SK-N-MC (cell line): ENCODE measurements around the gene PI4KA.

Experiments
- DNase-seq: peaks from one replicate; pipeline ENCODE4 v3.0.0-alpha.2; 2011; ENCODE audit warnings: low read depth, low spot score
- H3K27ac ChIP-seq: fragments of 200-600 bp; sonication (generic); 2 replicates; pipeline ENCODE4 v1.5.1; 2016; ENCODE audit warnings: mixed run types
- H3K36me3 ChIP-seq: fragments of 200-600 bp; sonication (generic); 2 replicates; pipeline ENCODE4 v1.6.1; 2017; ENCODE audit warnings: antibody characterized with exemption, low read length, mixed read lengths; ENCODE audit not compliant: insufficient read depth
- H3K4me3 ChIP-seq: fragments of 200-600 bp; sonication (generic); 2 replicates; pipeline ENCODE4 v1.5.1; 2016
- H3K9ac ChIP-seq: fragments of 200-600 bp; sonication (generic); 2 replicates; pipeline ENCODE4 v1.8.0; 2017; ENCODE audit warnings: mixed run types, mixed read lengths; ENCODE audit not compliant: insufficient read length
- H3K9me3 ChIP-seq: fragments of 200-600 bp; sonication (generic); 2 replicates; pipeline ENCODE4 v1.6.1; 2017; ENCODE audit warnings: low read depth, mild to moderate bottlenecking, antibody characterized with exemption, low read length, moderate library complexity, mixed read lengths
- EZH2 ChIP-seq: fragments of 200-600 bp; sonication (generic); IDR thresholded peaks from one replicate; pipeline ENCODE4 v1.6.1; 2017; ENCODE audit warnings: antibody characterized with exemption
- FOXP2 ChIP-seq: optimal IDR thresholded peaks from 2 replicates; pipeline ENCODE3; 2011; ENCODE audit warnings: mild to moderate bottlenecking, moderate library complexity; ENCODE audit not compliant: insufficient read depth; ENCODE audit errors: extremely low read length, control extremely low read depth
- POLR2AphosphoS5 ChIP-seq: IDR thresholded peaks from 2 replicates; pipeline ENCODE4 v1.6.1; 2012; ENCODE audit warnings: mild to moderate bottlenecking, low read depth, low read length, borderline replicate concordance

PI4KA gene

GRCh38 chr22:20658433-20659222 is 200.0 kb downstream of the PI4KA start:
- Histone ChIP-seq H3K9ac (no peak overlapping the region), H3K4me3 (no peak overlapping the region), H3K9me3 (no peaks in the 10 kb centered on the region), H3K27ac (no peak overlapping the region), H3K36me3 (no peaks in the 10 kb centered on the region)
- no peak for TF ChIP-seq POLR2AphosphoS5
- no peak for DNase-seq

GRCh38 chr22:20657963-20658362 is 200.6 kb downstream of the PI4KA start:
- DNase-seq: no peak
- TF ChIP-seq EZH2 (no peak), FOXP2 (no peak), POLR2AphosphoS5 (no peak)
- Histone ChIP-seq H3K27ac (no peak overlapping the region), H3K4me3 (no peak overlapping the region), H3K36me3 (no peaks in the 10 kb centered on the region), H3K9ac (no peak overlapping the region), H3K9me3 (no peaks in the 10 kb centered on the region)
